HG03045 (cell line): ENCODE data around the gene FSIP1.

ENCODE experiments used
- ATAC-seq: cut with Tn5 transposase; IDR thresholded peaks from one replicate; pipeline ENCODE4 v1.9.1; 2021; ENCODE audit warnings: mild to moderate bottlenecking, moderate library complexity; ENCODE audit not compliant: unreplicated experiment

FSIP1 gene

DNA sequence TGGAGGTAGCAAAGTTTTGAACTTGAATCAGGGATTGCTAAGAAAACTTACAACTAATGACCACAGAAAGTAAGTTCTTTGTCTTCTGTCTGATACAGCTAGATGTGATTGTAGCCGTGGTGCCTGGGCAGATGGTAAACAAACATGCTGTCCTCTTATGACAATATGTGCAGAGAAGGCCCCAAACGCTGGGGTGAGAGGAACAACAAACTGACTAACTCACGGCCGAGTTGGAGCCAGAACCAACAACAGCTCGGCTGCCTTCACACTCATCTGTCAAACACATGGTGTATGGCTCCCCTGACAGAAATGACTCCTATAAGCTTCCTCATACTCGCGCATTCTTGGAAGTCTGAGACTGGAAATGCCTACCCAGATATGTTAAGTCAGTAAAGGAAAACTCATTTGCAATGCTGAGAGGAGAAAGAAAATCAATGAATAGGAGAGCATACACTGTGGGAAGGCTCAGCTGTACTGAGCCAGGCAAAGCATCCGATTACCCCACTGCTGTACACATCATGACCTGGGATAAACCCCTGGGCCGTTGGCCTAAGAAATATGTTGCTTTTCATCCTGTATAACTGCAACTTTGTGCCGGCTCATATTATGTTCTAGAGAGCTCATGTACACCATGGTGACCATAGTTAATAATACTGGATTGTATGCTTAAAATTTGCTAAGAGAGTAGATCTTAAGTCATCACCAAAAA lies 196.1 kb downstream of the FSIP1 start:
- no peak for ATAC-seq

- ATAC-seq, result no peak
Observed at GRCh38 chr15:39585871-39586301, 196.8 kb downstream of the FSIP1 start.

DNA sequence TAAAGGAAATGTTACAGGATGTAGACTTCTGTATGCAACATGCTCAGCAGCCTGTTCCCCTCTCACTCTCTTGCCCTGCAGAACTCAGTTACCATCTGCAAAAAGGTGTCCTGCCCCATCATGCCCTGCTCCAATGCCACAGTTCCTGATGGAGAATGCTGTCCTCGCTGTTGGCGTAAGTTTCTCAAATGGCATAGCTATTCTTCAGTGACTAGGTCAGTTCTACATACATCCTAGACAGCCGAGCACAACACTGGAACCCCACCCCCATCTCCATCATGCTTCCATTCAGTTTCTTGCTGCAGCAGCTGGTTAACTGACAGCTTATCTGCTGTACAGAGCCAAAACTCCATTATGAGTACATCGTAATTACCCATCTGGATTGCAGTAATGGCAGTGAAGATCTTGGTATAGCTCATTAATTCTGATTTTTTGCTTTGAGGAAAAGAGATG lies 197.2 kb downstream of the FSIP1 start:
- ATAC-seq, result no peak

DNA sequence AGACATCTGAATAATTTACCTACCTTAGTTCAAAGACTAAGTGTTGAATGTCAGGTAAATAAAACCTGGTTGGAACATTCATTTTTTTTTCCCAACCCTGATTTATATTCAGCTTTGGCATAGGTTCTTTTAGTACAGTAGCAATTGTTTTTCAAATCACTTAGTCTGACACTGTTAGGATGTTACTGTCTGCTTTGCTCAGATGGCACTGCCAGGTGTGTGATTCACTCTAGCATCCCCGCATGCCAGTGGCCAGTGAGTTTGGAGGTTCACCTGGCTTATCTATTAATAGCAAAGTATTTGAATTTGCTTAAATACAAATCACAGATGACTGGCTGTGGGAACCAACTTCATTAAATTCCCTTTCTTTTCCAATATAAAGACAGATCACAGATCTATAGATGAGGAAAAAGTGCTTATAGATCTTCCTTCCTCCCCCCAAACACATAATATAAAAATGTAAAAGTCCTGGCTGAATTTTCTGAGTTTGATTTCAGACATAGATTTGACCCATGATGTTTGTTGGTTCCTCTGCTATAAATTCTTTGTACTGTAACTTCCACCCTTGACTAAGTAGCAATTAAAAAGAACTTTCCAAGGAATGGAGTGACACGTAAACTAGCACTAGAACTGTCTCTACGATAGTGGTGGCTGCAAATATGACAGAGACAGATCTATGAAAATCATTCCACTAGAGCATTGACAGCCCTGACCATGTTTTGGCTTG lies 197.8 kb downstream of the FSIP1 start:
- ATAC-seq, result no peak

- ATAC-seq, result no peak
Observed at GRCh38 chr15:39584266-39584659, 198.4 kb downstream of the FSIP1 start.

GRCh38 chr15:39583596-39584265 lies 198.9 kb downstream of the FSIP1 start:
- no peak for ATAC-seq

DNA sequence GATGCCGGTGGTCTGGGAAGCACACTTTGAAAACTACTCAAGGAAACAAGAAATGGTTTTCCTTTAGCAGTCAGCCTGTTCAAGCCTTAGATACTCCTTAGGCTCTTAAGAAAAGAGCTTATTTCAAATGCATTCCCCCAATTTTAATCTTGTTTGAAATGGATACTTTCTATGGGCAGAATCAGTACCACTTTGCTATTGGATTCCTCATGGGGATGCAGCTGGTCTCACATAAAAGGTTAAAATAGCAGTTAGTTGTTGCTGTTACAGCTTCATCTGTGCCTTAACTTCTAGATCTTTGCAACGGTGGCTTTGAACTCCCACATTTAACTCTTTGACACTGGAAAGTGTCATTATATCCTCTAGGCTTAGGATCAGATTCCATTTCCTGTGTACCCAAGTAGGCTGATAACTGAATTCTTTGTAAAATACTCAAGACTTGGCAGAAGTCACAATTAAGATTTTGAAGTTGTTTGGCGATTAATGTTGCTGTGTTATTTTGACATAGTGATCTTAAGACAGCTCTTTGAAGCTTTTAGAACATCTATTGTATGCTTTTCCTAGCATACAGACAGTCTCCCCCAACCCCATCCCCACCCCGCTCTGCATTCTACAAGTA lies 199.6 kb downstream of the FSIP1 start:
- ATAC-seq, result no peak

DNA sequence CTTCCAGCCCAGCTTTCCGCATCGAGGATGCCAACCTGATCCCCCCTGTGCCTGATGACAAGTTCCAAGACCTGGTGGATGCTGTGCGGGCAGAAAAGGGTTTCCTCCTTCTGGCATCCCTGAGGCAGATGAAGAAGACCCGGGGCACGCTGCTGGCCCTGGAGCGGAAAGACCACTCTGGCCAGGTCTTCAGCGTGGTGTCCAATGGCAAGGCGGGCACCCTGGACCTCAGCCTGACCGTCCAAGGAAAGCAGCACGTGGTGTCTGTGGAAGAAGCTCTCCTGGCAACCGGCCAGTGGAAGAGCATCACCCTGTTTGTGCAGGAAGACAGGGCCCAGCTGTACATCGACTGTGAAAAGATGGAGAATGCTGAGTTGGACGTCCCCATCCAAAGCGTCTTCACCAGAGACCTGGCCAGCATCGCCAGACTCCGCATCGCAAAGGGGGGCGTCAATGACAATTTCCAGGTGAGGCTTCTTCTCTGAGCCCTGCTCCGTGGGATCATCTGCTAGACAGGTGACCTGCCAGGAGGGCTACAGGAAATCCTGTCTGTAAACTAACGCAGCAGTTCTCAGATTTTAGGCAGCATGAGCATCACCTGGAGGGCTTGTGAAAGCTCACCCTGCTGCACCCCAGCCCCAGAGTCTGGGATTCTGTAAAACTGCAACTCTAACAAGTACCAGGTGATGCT lies 200.2 kb downstream of the FSIP1 start:
- ATAC-seq, result no peak

DNA sequence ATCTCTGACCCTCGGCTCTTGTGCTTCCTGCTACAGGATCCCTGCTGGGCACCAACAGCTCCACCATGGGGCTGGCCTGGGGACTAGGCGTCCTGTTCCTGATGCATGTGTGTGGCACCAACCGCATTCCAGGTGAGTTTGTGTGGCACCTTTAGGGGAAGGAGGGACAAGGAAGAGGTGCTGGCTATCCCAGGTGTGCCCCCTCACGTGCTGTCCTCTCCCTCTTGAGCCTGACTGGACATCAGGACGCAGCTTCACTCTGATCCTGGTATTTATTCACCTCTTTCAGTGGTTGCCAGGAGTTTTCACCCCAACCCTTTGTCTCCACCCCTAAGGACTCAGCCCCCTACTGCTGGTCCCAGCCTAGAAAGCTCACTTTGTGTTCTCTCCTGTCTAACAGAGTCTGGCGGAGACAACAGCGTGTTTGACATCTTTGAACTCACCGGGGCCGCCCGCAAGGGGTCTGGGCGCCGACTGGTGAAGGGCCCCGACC lies 200.8 kb downstream of the FSIP1 start:
- ATAC-seq, result no peak

GRCh38 chr15:39581242-39581792 lies 201.3 kb downstream of the FSIP1 start:
- ATAC-seq, result no peak

GRCh38 chr15:39580485-39581241 lies 202.0 kb downstream of the FSIP1 start, which contains the start of gene THBS1:
THBS1 (plus strand) TSS chr15:39581079; CDS start chr15:39581858, 779 bp downstream.
- ATAC-seq, result no peak

- peak; percentile 78 for ATAC-seq
Observed at GRCh38 chr15:39580117-39580484, 202.5 kb downstream of the FSIP1 start.

- no peak for ATAC-seq
Observed at GRCh38 chr15:39579487-39580116, 203.0 kb downstream of the FSIP1 start.

DNA sequence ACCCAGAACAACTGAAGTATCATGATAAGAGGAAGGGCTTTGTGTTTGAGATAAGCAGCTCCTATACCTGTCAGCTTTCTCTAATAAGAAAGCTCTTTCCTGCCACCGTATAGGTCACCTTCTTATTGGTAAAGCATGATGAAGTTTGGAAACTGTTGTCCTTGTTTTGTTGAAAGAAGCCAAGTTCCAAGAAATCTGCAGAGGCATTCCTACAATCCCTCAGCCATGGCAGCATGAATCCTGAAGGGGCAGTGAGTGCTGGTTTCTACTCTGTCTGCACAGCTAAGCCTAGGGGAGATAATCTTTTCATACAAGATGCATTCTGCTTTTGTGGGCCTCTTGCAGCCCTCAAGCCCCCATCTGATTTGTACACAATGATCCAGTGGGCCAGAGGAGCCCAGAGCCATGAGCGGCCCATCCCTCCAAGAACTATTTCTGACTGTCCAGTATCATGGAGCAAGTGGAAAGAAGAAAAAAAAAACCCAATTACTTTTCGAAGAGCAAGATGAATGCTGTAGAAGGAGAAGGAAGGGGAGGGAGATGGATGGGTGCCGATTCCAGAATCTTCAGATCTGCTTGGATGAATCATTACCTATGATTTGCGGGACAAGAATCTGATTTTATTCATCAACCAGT lies 203.7 kb downstream of the FSIP1 start:
- no peak for ATAC-seq

- no peak for ATAC-seq
Observed at GRCh38 chr15:39575180-39575579, 207.5 kb downstream of the FSIP1 start.

- ATAC-seq, result no peak
Observed at GRCh38 chr15:39574427-39574826, 208.2 kb downstream of the FSIP1 start.

DNA sequence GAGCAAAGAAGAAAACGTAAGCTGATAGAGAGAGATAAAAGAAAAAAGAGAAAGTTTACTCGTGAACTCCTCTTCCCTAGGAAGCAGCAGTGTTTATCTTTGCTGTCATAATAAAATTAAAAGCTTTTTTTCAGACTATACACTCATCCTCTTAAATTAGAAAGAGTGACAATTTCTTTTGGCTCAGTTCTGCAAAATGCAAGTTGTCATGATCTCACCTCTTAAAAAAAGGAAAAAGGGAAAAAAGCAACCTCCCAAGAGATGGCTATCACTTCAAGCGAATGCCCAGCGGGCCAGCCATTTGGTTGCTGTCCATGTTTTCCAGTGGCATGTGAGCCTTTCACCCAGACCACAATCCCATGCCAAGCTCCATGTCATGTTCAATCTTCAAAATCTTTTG lies 208.8 kb downstream of the FSIP1 start:
- no peak for ATAC-seq

DNA sequence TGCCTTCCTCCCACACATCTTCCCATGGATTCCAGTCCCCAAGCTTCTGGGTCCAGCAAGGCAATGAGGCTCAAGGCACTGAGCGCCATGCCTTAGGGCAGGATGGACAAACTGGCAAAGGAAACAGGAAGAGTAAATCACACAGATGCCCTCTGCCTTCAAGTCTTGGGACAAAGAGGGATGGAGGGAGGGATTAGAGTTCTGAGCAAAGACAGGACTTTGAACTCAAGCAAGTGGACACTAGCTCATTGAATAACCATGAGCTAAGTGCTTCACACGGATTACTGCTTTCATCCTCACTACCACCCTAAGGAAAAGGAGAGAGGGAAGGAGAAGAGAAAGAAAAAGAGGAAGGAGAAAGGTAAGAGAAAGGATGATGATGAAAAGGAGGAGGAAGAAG lies 209.4 kb downstream of the FSIP1 start:
- ATAC-seq, result no peak

DNA sequence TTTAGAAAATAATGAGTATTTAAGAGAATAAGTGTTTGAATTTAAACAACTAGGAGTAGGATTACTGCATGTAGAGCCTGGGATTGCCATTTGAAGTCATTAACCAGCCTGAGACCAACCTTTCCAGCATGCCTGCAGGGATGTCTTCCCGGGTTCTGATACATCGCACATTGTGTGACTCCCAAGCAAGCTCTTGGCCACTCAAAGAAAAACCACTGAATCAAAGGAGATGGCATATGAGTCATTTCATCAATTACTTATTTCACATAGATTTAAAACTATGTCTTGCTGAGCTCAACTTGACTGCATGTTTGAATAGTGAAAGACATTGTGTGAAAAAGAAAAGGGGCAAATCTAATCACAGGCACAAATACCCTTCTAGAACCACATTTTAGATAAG lies 216.8 kb downstream of the FSIP1 start:
- no peak for ATAC-seq
